ENCODE results near the gene HS6ST2. TPM values are rescaled to one million over a fixed set of nuclear protein-coding genes. Genes with fewer than 3 reads are reported as not detected.
A peak's percentile ranks its signal among the peaks of the same experiment; 100 is the strongest.

Gene HS6ST2
- total and polyA plus RNA-seq, 2 donors: 1.3 to 1.8 TPM

DNA sequence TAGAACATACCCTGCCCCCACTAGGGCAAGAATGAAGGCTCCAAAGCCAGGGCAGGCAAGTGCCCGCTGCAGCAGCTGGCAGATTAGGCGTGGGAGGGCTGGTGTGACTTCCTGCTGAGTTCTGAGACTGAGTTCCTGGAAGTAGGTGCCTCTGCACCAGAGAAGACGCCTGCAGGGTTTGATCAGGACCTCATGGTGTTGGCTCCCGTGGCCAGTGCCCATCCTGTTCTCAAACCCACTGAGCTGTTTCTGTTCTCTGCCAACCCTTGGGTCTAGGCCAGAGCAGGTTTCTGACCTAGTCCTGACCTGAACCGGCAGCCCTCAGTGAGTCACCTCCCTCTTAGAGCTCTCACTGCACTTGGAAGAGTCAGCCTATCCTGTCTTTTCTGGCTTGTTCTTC is 220.7 kb downstream of the HS6ST2 start:
- H3K27me3 ChIP-seq (ENCODE audit: control insufficient read depth in 2 of 2, insufficient read depth in 1 of 2, low read length in 1 of 2): no peaks in the 10 kb centered on the region
- 15% methylated on average over 5 of the region's 5 CpGs for WGBS
- no peaks in the 10 kb centered on the region for H3K9me3 ChIP-seq (ENCODE audit: control insufficient read depth in 2 of 2, insufficient read depth in 1 of 2, low read length in 1 of 2)
- peak in 2 of 9 donors; percentile 33 to 47 for DNase-seq (ENCODE audit: low read depth in 6 of 9, low spot score in 9 of 9)
- H3K36me3 ChIP-seq (ENCODE audit: control insufficient read depth in 2 of 2, insufficient read depth in 2 of 2, low read length in 1 of 2): no peaks in the 10 kb centered on the region
- H3K4me1 ChIP-seq (ENCODE audit: control insufficient read depth in 2 of 2, insufficient read depth in 2 of 2, low read length in 2 of 2): peaks cover 3 to 17% of the 10 kb centered on the region in 2 donors
- no peak overlapping the region for H3K4me3 ChIP-seq (ENCODE audit: low read length in 2 of 2)
- no peak overlapping the region for H3K27ac ChIP-seq (ENCODE audit: low read depth in 1 of 2, low read length in 1 of 2)

DNA sequence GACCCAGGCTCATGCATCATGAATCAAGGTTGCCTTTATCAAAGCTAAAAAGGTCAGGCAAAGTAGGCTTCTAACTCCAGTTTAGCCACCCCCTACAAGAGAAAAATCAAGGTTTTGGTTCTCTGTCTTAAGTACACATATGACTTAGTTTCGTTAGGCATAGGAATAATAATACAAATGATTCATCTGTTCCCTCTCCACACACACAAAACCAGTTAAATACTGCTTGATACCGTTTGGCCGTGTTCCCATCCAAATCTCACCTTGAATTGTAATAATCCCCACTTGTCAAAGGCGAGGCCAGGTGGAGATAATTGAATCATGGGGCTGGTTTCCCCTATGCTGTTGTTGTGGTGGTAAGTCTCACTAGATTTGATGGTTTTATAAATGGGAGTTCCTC is 226.2 kb downstream of the HS6ST2 start:
- Histone ChIP-seq H3K36me3 (ENCODE audit: control insufficient read depth in 2 of 2, insufficient read depth in 2 of 2, low read length in 1 of 2) (no peaks in the 10 kb centered on the region), H3K4me1 (ENCODE audit: control insufficient read depth in 2 of 2, insufficient read depth in 2 of 2, low read length in 2 of 2) (peaks cover 2% of the 10 kb centered on the region in 2 donors), H3K27me3 (ENCODE audit: control insufficient read depth in 2 of 2, insufficient read depth in 1 of 2, low read length in 1 of 2) (no peaks in the 10 kb centered on the region), H3K9me3 (ENCODE audit: control insufficient read depth in 2 of 2, insufficient read depth in 1 of 2, low read length in 1 of 2) (no peaks in the 10 kb centered on the region), H3K4me3 (ENCODE audit: low read length in 2 of 2) (no peak overlapping the region), H3K27ac (ENCODE audit: low read depth in 1 of 2, low read length in 1 of 2) (no peak overlapping the region)
- no peak for DNase-seq (ENCODE audit: low read depth in 6 of 9, low spot score in 9 of 9)
- 93% methylated on average over 4 of the region's 4 CpGs for WGBS

- no peaks in the 10 kb centered on the region for H3K36me3 ChIP-seq (ENCODE audit: control insufficient read depth in 2 of 2, insufficient read depth in 2 of 2, low read length in 1 of 2)
- 95% methylated on average over 1 of the region's 1 CpG for WGBS
- no peak overlapping the region for H3K4me3 ChIP-seq (ENCODE audit: low read length in 2 of 2)
- no peaks in the 10 kb centered on the region for H3K27me3 ChIP-seq (ENCODE audit: control insufficient read depth in 2 of 2, insufficient read depth in 1 of 2, low read length in 1 of 2)
- no peak overlapping the region for H3K27ac ChIP-seq (ENCODE audit: low read depth in 1 of 2, low read length in 1 of 2)
- no peak for DNase-seq (ENCODE audit: low read depth in 6 of 9, low spot score in 9 of 9)
- H3K9me3 ChIP-seq (ENCODE audit: control insufficient read depth in 2 of 2, insufficient read depth in 1 of 2, low read length in 1 of 2): no peaks in the 10 kb centered on the region
- no peaks in the 10 kb centered on the region for H3K4me1 ChIP-seq (ENCODE audit: control insufficient read depth in 2 of 2, insufficient read depth in 2 of 2, low read length in 2 of 2)
These were observed 227.7 kb downstream of the HS6ST2 start for GRCh38 chrX:132730726-132731125.

GRCh38 chrX:132730266-132730665 is 228.2 kb downstream of the HS6ST2 start:
- no peak overlapping the region for H3K4me3 ChIP-seq (ENCODE audit: low read length in 2 of 2)
- H3K36me3 ChIP-seq (ENCODE audit: control insufficient read depth in 2 of 2, insufficient read depth in 2 of 2, low read length in 1 of 2): no peaks in the 10 kb centered on the region
- no peaks in the 10 kb centered on the region for H3K9me3 ChIP-seq (ENCODE audit: control insufficient read depth in 2 of 2, insufficient read depth in 1 of 2, low read length in 1 of 2)
- H3K4me1 ChIP-seq (ENCODE audit: control insufficient read depth in 2 of 2, insufficient read depth in 2 of 2, low read length in 2 of 2): no peaks in the 10 kb centered on the region
- DNase-seq (ENCODE audit: low read depth in 6 of 9, low spot score in 9 of 9): no peak
- 94% methylated on average over 10 of the region's 10 CpGs for WGBS
- H3K27ac ChIP-seq (ENCODE audit: low read depth in 1 of 2, low read length in 1 of 2): no peak overlapping the region
- no peaks in the 10 kb centered on the region for H3K27me3 ChIP-seq (ENCODE audit: control insufficient read depth in 2 of 2, insufficient read depth in 1 of 2, low read length in 1 of 2)

GRCh38 chrX:132728296-132728695 is 230.1 kb downstream of the HS6ST2 start:
- H3K36me3 ChIP-seq (ENCODE audit: control insufficient read depth in 2 of 2, insufficient read depth in 2 of 2, low read length in 1 of 2): no peaks in the 10 kb centered on the region
- H3K4me3 ChIP-seq (ENCODE audit: low read length in 2 of 2): no peak overlapping the region
- no peak overlapping the region for H3K27ac ChIP-seq (ENCODE audit: low read depth in 1 of 2, low read length in 1 of 2)
- no peaks in the 10 kb centered on the region for H3K9me3 ChIP-seq (ENCODE audit: control insufficient read depth in 2 of 2, insufficient read depth in 1 of 2, low read length in 1 of 2)
- WGBS: 91% methylated on average over 6 of the region's 6 CpGs
- H3K4me1 ChIP-seq (ENCODE audit: control insufficient read depth in 2 of 2, insufficient read depth in 2 of 2, low read length in 2 of 2): no peaks in the 10 kb centered on the region
- H3K27me3 ChIP-seq (ENCODE audit: control insufficient read depth in 2 of 2, insufficient read depth in 1 of 2, low read length in 1 of 2): no peaks in the 10 kb centered on the region
- no peak for DNase-seq (ENCODE audit: low read depth in 6 of 9, low spot score in 9 of 9)

GRCh38 chrX:132718431-132718958 is 239.9 kb downstream of the HS6ST2 start:
- Histone ChIP-seq H3K9me3 (ENCODE audit: control insufficient read depth in 2 of 2, insufficient read depth in 1 of 2, low read length in 1 of 2) (no peaks in the 10 kb centered on the region), H3K4me3 (ENCODE audit: low read length in 2 of 2) (no peak overlapping the region), H3K4me1 (ENCODE audit: control insufficient read depth in 2 of 2, insufficient read depth in 2 of 2, low read length in 2 of 2) (no peaks in the 10 kb centered on the region), H3K27me3 (ENCODE audit: control insufficient read depth in 2 of 2, insufficient read depth in 1 of 2, low read length in 1 of 2) (no peaks in the 10 kb centered on the region), H3K36me3 (ENCODE audit: control insufficient read depth in 2 of 2, insufficient read depth in 2 of 2, low read length in 1 of 2) (no peaks in the 10 kb centered on the region), H3K27ac (ENCODE audit: low read depth in 1 of 2, low read length in 1 of 2) (no peak overlapping the region)
- WGBS: 97% methylated on average over 1 of the region's 1 CpG
- DNase-seq (ENCODE audit: low read depth in 6 of 9, low spot score in 9 of 9): no peak

- H3K9me3 ChIP-seq (ENCODE audit: control insufficient read depth in 2 of 2, insufficient read depth in 1 of 2, low read length in 1 of 2): no peaks in the 10 kb centered on the region
- no peak overlapping the region for H3K4me3 ChIP-seq (ENCODE audit: low read length in 2 of 2)
- H3K4me1 ChIP-seq (ENCODE audit: control insufficient read depth in 2 of 2, insufficient read depth in 2 of 2, low read length in 2 of 2): no peaks in the 10 kb centered on the region
- WGBS: 46% methylated on average over 3 of the region's 3 CpGs
- H3K36me3 ChIP-seq (ENCODE audit: control insufficient read depth in 2 of 2, insufficient read depth in 2 of 2, low read length in 1 of 2): no peaks in the 10 kb centered on the region
- no peaks in the 10 kb centered on the region for H3K27me3 ChIP-seq (ENCODE audit: control insufficient read depth in 2 of 2, insufficient read depth in 1 of 2, low read length in 1 of 2)
- no peak overlapping the region for H3K27ac ChIP-seq (ENCODE audit: low read depth in 1 of 2, low read length in 1 of 2)
- no peak for DNase-seq (ENCODE audit: low read depth in 6 of 9, low spot score in 9 of 9)
These were observed 242.4 kb downstream of the HS6ST2 start for GRCh38 chrX:132716006-132716405.

GRCh38 chrX:132714913-132715312 is 243.5 kb downstream of the HS6ST2 start:
- no peaks in the 10 kb centered on the region for H3K27me3 ChIP-seq (ENCODE audit: control insufficient read depth in 2 of 2, insufficient read depth in 1 of 2, low read length in 1 of 2)
- DNase-seq (ENCODE audit: low read depth in 6 of 9, low spot score in 9 of 9): no peak
- no peaks in the 10 kb centered on the region for H3K4me1 ChIP-seq (ENCODE audit: control insufficient read depth in 2 of 2, insufficient read depth in 2 of 2, low read length in 2 of 2)
- H3K9me3 ChIP-seq (ENCODE audit: control insufficient read depth in 2 of 2, insufficient read depth in 1 of 2, low read length in 1 of 2): no peaks in the 10 kb centered on the region
- H3K36me3 ChIP-seq (ENCODE audit: control insufficient read depth in 2 of 2, insufficient read depth in 2 of 2, low read length in 1 of 2): no peaks in the 10 kb centered on the region
- WGBS: 97% methylated on average over 5 of the region's 5 CpGs
- no peak overlapping the region for H3K27ac ChIP-seq (ENCODE audit: low read depth in 1 of 2, low read length in 1 of 2)
- no peak overlapping the region for H3K4me3 ChIP-seq (ENCODE audit: low read length in 2 of 2)

- H3K9me3 ChIP-seq (ENCODE audit: control insufficient read depth in 2 of 2, insufficient read depth in 1 of 2, low read length in 1 of 2): no peaks in the 10 kb centered on the region
- no peaks in the 10 kb centered on the region for H3K27me3 ChIP-seq (ENCODE audit: control insufficient read depth in 2 of 2, insufficient read depth in 1 of 2, low read length in 1 of 2)
- DNase-seq (ENCODE audit: low read depth in 6 of 9, low spot score in 9 of 9): no peak
- H3K27ac ChIP-seq (ENCODE audit: low read depth in 1 of 2, low read length in 1 of 2): no peak overlapping the region
- no peaks in the 10 kb centered on the region for H3K4me1 ChIP-seq (ENCODE audit: control insufficient read depth in 2 of 2, insufficient read depth in 2 of 2, low read length in 2 of 2)
- no peaks in the 10 kb centered on the region for H3K36me3 ChIP-seq (ENCODE audit: control insufficient read depth in 2 of 2, insufficient read depth in 2 of 2, low read length in 1 of 2)
- H3K4me3 ChIP-seq (ENCODE audit: low read length in 2 of 2): no peak overlapping the region
These were observed 246.1 kb downstream of the HS6ST2 start for GRCh38 chrX:132712350-132712749.

DNA sequence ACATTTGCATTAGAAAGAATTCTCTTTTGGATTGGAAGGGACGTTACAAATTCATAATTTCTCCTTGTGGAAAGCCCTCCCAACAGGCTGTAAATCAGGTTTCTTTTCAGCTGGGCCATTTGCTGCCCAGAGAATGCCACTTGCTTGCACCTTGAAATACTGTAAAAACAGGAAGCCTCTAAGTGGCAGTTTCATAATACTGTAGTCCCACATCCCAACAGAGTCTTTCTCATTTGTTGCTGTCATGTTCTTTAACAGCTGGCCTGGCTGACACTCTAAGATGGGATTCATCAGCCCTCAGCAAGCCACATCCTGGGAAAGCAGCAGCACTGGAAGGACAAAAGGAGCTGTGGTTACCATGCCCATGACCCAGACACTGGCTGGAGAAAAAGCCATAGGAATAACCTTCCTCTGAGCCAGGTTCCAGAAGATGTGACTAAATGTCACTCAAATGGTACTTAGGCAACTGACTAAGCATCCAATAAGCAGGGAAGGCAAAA is 247.7 kb downstream of the HS6ST2 start:
- Histone ChIP-seq H3K27ac (ENCODE audit: low read depth in 1 of 2, low read length in 1 of 2) (no peak overlapping the region), H3K4me1 (ENCODE audit: control insufficient read depth in 2 of 2, insufficient read depth in 2 of 2, low read length in 2 of 2) (no peaks in the 10 kb centered on the region), H3K9me3 (ENCODE audit: control insufficient read depth in 2 of 2, insufficient read depth in 1 of 2, low read length in 1 of 2) (no peaks in the 10 kb centered on the region), H3K36me3 (ENCODE audit: control insufficient read depth in 2 of 2, insufficient read depth in 2 of 2, low read length in 1 of 2) (no peaks in the 10 kb centered on the region), H3K4me3 (ENCODE audit: low read length in 2 of 2) (no peak overlapping the region), H3K27me3 (ENCODE audit: control insufficient read depth in 2 of 2, insufficient read depth in 1 of 2, low read length in 1 of 2) (no peaks in the 10 kb centered on the region)
- DNase-seq (ENCODE audit: low read depth in 6 of 9, low spot score in 9 of 9): no peak
- 28% methylated on average over 1 of the region's 1 CpG for WGBS
